BJ (cell line): ENCODE measurements around the gene AP1S2. TPM values are rescaled to one million over a fixed set of nuclear protein-coding genes. Genes with fewer than 3 reads are reported as not detected.

Experiments
- CTCF ChIA-PET: fragments of 350-600 bp; formaldehyde crosslinking; extraction: SDS; loops from one replicate; lab custom pipeline; 2021; ENCODE audit warnings: antibody characterized with exemption, inconsistent platforms; lab: Yijun Ruan, JAX
- POLR2A ChIA-PET: fragments of 300-600 bp; sonication (Branson Sonifier 250); formaldehyde crosslinking; extraction: SDS; loops from one replicate; lab custom pipeline; 2021; ENCODE audit warnings: antibody characterized with exemption; lab: Charles Lee
- DNase-seq: peaks from one replicate; pipeline ENCODE4 v3.0.0-alpha.2; 2011; ENCODE audit warnings: low read depth
- H3K27me3 ChIP-seq: 2 replicates; pipeline ENCODE4 v1.6.0; 2011; ENCODE audit warnings: low read length; ENCODE audit not compliant: control insufficient read depth, insufficient read depth
- H3K36me3 ChIP-seq: 2 replicates; pipeline ENCODE4 v1.5.1; 2011; ENCODE audit warnings: low read length; ENCODE audit not compliant: control insufficient read depth, insufficient read depth
- H3K4me3 ChIP-seq: 2 replicates; pipeline ENCODE4 v1.5.1; 2011; ENCODE audit warnings: low read depth, mild to moderate bottlenecking, control low read depth, low read length
- CTCF ChIP-seq: IDR thresholded peaks from 2 replicates; pipeline ENCODE4 v1.5.1; 2011; ENCODE audit warnings: low read depth, mild to moderate bottlenecking, control low read depth, inconsistent platforms, low read length, moderate library complexity; ENCODE audit not compliant: insufficient read depth
- polyA plus RNA-seq: library from polyadenylated mRNA; depleted of rRNA; stranded (reverse); fragments of >200 nt; gene quantifications from 2 replicates; pipeline ENCODE4 v1.2.3, GENCODE V29; 2011

AP1S2 gene
- polyA plus RNA-seq, 1 experiment, result 14.8 TPM

- Histone ChIP-seq H3K27me3 (no peaks in the 10 kb centered on the region; the same call in 1 of the 2 replicates), H3K4me3 (no peak overlapping the region), H3K36me3 (no peaks in the 10 kb centered on the region)
- POLR2A ChIA-PET, result no interaction called here
- CTCF ChIA-PET, result no interaction called here
- no peak for DNase-seq
- no peak for TF ChIP-seq CTCF
Measured at GRCh38 chrX:15856636-15857035, 2.0 kb upstream of the AP1S2 start.

GRCh38 chrX:15856222-15856587 lies 1.6 kb upstream of the AP1S2 start:
- ChIA-PET POLR2A (no interaction called here), CTCF (no interaction called here)
- TF ChIP-seq CTCF, result no peak
- DNase-seq, result no peak
- Histone ChIP-seq H3K36me3 (no peaks in the 10 kb centered on the region), H3K27me3 (no peaks in the 10 kb centered on the region; the same call in 1 of the 2 replicates), H3K4me3 (no peak overlapping the region)

GRCh38 chrX:15855568-15856221 lies 1.1 kb upstream of the AP1S2 start:
- CTCF ChIA-PET, result no interaction called here
- Histone ChIP-seq H3K4me3 (peak overlapping the region; percentile 60), H3K27me3 (no peaks in the 10 kb centered on the region), H3K36me3 (no peaks in the 10 kb centered on the region)
- TF ChIP-seq CTCF, result no peak
- POLR2A ChIA-PET, result no interaction called here
- no peak for DNase-seq

GRCh38 chrX:15854080-15854655 lies 445 bp downstream of the AP1S2 start:
- Histone ChIP-seq H3K4me3 (peak overlapping the region; percentile 67), H3K36me3 (no peaks in the 10 kb centered on the region), H3K27me3 (no peaks in the 10 kb centered on the region)
- no peak for DNase-seq
- ChIA-PET CTCF (interaction anchor here (1.0 kb wide), 1 partner anchor 231 kb away, joined by 3 read pairs; no protein-coding TSS in a partner anchor), POLR2A (no interaction called here)
- TF ChIP-seq CTCF, result 0 out of 2 replicates have a peak, but pooled peaks have one; percentile 14

GRCh38 chrX:15853586-15854079 lies 980 bp downstream of the AP1S2 start:
- CTCF ChIA-PET, result no interaction called here
- H3K27me3 ChIP-seq, result no peaks in the 10 kb centered on the region
- DNase-seq, result no peak
- POLR2A ChIA-PET, result no interaction called here
- TF ChIP-seq CTCF, result no peak
- H3K4me3 ChIP-seq, result peak overlapping the region; percentile 67
- H3K36me3 ChIP-seq, result no peaks in the 10 kb centered on the region
